HepG2 (cell line): ENCODE data around the gene RASAL3. TPM values are rescaled to one million over a fixed set of nuclear protein-coding genes. Genes with fewer than 3 reads are reported as not detected.

Source experiments
- JUN ChIP-seq: sonication (generic); formaldehyde crosslinking; IDR thresholded peaks from 2 replicates; pipeline ENCODE4 v1.4.0; 2020; ENCODE audit warnings: mild to moderate bottlenecking, missing genetic modification reagents
- MXI1 ChIP-seq: IDR thresholded peaks from 3 replicates; pipeline ENCODE4 v1.6.1; 2012; ENCODE audit warnings: low read depth, low read length, inconsistent platforms, borderline replicate concordance
- SP140L ChIP-seq: sonication (generic); formaldehyde crosslinking; IDR thresholded peaks from 2 replicates; pipeline ENCODE4 v1.4.0; 2020; ENCODE audit warnings: missing genetic modification reagents, borderline replicate concordance
- TGIF2 ChIP-seq: IDR thresholded peaks from 2 replicates; pipeline ENCODE4 v1.6.1; 2016; ENCODE audit warnings: control low read depth, missing compliant biosample characterization
- ZBTB21 ChIP-seq: sonication (generic); formaldehyde crosslinking; IDR thresholded peaks from 2 replicates; pipeline ENCODE4 v1.4.0; 2020; ENCODE audit warnings: missing genetic modification reagents
- ZNF326 ChIP-seq: sonication (generic); formaldehyde crosslinking; IDR thresholded peaks from 2 replicates; pipeline ENCODE4 v1.4.0; 2020; ENCODE audit warnings: missing genetic modification reagents, borderline replicate concordance
- ZNF891 ChIP-seq: sonication (generic); formaldehyde crosslinking; IDR thresholded peaks from 2 replicates; pipeline ENCODE4 v1.5.0; 2020; ENCODE audit warnings: mild to moderate bottlenecking, missing genetic modification reagents
- polyA plus RNA-seq, 8 experiments: library from polyadenylated mRNA; depleted of rRNA in 3 of 8; stranded (reverse) in 7 of 8; unstranded in 1 of 8; fragments of >200 nt; fragmentation: Illumina TruSeq in 4 of 8; extraction: Trizol in 4 of 8; gene quantifications; 2 replicates each; pipeline versions ENCODE4 v1.2.1 to v1.2.3, GENCODE V29; 2011 to 2016; ENCODE audit warnings: low read depth in 4 of 8, missing spikeins in 1 of 8, mixed read lengths in 1 of 8; ENCODE audit not compliant: insufficient read depth in 1 of 8
- total RNA-seq, 5 experiments: library from RNA; depleted of rRNA; stranded (reverse); fragments of >200 nt; fragmentation: Illumina TruSeq; extraction: Trizol; gene quantifications; 2 replicates each; pipeline ENCODE4 v1.2.3, GENCODE V29; 2016; ENCODE audit warnings: low read depth in 1 of 5
- TF ChIP-seq, protein P1 (sequence below): sonication (generic); formaldehyde crosslinking; IDR thresholded peaks from 2 replicates; pipeline ENCODE4 v1.4.0; 2020; ENCODE audit warnings: missing genetic modification reagents, borderline replicate concordance
- TF ChIP-seq, protein P2 (sequence below): sonication (generic); formaldehyde crosslinking; IDR thresholded peaks from 2 replicates; pipeline ENCODE4 v1.9.0; 2021; ENCODE audit warnings: missing genetic modification reagents, borderline replicate concordance
- TF ChIP-seq, protein P3 (sequence below): IDR thresholded peaks from 2 replicates; pipeline ENCODE4 v1.6.1; 2018; ENCODE audit warnings: missing genetic modification reagents, mild to moderate bottlenecking, missing compliant biosample characterization
- TF ChIP-seq, protein P4 (sequence below): sonication (generic); formaldehyde crosslinking; IDR thresholded peaks from 2 replicates; pipeline ENCODE4 v1.4.0; 2020; ENCODE audit warnings: missing genetic modification reagents
- TF ChIP-seq, protein P5 (sequence below): sonication (generic); formaldehyde crosslinking; IDR thresholded peaks from 2 replicates; pipeline ENCODE4 v1.4.0; 2020; ENCODE audit warnings: missing genetic modification reagents

The RASAL3 gene
- total and polyA plus RNA-seq, 2 of the 13 experiments (the other 11 are each of a cell fraction or from before 2014, with no cell fraction given), result not detected

DNA sequence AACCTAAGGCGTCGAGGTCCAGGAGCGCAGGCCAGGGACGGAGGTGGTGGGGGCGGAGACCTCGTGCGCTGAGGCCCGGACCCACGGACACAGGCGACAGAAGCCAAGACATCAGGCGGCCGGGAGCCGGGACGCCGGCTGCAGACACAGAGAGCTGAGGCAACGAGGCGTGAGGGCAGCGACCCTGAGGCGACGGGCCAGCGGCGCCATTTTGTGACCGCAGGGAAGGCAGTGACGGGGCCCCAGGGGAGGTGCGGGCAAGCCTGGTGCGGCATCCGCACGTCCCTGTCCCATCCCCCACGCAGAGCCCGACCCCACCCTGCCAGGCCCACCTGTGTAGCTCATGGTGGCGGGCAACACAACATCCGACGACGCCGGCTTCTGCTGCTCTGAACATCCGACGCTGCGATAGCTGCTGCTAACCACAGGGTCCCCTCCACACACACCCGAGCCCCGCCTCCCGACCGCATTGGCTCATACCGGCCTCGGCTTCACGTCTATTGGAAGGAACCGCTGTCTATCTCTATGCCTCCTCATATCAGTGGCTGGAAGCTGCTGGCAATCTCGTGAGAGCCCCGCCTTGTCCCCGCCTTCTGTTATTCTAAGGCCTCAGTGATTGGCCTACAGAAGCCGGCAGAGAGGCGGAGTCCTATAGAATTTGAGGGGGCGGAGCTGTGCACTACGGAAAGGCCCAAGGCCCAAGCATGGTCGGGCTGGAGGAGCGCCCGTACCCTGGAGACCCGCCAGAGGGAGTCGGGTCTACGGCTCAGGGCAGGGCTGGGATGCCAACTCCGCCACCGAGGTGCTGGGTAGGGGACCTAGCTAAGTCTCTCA, 45.5 kb downstream of the RASAL3 start, which contains the start of gene AKAP8L (continued):
- peak; percentile 74; the same call in 1 of the 3 replicates for TF ChIP-seq MXI1
- TF ChIP-seq, protein P1, sequence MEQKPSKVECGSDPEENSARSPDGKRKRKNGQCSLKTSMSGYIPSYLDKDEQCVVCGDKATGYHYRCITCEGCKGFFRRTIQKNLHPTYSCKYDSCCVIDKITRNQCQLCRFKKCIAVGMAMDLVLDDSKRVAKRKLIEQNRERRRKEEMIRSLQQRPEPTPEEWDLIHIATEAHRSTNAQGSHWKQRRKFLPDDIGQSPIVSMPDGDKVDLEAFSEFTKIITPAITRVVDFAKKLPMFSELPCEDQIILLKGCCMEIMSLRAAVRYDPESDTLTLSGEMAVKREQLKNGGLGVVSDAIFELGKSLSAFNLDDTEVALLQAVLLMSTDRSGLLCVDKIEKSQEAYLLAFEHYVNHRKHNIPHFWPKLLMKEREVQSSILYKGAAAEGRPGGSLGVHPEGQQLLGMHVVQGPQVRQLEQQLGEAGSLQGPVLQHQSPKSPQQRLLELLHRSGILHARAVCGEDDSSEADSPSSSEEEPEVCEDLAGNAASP (CRISPR knock-in tag), result no peak
- TF ChIP-seq TGIF2 (CRISPR knock-in tag), result no peak
- TF ChIP-seq, protein P2, sequence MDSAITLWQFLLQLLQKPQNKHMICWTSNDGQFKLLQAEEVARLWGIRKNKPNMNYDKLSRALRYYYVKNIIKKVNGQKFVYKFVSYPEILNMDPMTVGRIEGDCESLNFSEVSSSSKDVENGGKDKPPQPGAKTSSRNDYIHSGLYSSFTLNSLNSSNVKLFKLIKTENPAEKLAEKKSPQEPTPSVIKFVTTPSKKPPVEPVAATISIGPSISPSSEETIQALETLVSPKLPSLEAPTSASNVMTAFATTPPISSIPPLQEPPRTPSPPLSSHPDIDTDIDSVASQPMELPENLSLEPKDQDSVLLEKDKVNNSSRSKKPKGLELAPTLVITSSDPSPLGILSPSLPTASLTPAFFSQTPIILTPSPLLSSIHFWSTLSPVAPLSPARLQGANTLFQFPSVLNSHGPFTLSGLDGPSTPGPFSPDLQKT, result 0 out of 2 replicates have a peak, but pooled peaks have one; percentile 47
- no peak for TF ChIP-seq SP140L (CRISPR knock-in tag)
- no peak for TF ChIP-seq ZBTB21 (CRISPR knock-in tag)
- TF ChIP-seq, protein P3, sequence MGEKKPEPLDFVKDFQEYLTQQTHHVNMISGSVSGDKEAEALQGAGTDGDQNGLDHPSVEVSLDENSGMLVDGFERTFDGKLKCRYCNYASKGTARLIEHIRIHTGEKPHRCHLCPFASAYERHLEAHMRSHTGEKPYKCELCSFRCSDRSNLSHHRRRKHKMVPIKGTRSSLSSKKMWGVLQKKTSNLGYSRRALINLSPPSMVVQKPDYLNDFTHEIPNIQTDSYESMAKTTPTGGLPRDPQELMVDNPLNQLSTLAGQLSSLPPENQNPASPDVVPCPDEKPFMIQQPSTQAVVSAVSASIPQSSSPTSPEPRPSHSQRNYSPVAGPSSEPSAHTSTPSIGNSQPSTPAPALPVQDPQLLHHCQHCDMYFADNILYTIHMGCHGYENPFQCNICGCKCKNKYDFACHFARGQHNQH (CRISPR knock-in tag), result peak; percentile 78; the same call in 1 of the 2 replicates
- TF ChIP-seq, protein P4, sequence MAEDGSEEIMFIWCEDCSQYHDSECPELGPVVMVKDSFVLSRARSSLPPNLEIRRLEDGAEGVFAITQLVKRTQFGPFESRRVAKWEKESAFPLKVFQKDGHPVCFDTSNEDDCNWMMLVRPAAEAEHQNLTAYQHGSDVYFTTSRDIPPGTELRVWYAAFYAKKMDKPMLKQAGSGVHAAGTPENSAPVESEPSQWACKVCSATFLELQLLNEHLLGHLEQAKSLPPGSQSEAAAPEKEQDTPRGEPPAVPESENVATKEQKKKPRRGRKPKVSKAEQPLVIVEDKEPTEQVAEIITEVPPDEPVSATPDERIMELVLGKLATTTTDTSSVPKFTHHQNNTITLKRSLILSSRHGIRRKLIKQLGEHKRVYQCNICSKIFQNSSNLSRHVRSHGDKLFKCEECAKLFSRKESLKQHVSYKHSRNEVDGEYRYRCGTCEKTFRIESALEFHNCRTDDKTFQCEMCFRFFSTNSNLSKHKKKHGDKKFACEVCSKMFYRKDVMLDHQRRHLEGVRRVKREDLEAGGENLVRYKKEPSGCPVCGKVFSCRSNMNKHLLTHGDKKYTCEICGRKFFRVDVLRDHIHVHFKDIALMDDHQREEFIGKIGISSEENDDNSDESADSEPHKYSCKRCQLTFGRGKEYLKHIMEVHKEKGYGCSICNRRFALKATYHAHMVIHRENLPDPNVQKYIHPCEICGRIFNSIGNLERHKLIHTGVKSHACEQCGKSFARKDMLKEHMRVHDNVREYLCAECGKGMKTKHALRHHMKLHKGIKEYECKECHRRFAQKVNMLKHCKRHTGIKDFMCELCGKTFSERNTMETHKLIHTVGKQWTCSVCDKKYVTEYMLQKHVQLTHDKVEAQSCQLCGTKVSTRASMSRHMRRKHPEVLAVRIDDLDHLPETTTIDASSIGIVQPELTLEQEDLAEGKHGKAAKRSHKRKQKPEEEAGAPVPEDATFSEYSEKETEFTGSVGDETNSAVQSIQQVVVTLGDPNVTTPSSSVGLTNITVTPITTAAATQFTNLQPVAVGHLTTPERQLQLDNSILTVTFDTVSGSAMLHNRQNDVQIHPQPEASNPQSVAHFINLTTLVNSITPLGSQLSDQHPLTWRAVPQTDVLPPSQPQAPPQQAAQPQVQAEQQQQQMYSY, result 0 out of 2 replicates have a peak, but pooled peaks have one; percentile 28
- TF ChIP-seq, protein P5, sequence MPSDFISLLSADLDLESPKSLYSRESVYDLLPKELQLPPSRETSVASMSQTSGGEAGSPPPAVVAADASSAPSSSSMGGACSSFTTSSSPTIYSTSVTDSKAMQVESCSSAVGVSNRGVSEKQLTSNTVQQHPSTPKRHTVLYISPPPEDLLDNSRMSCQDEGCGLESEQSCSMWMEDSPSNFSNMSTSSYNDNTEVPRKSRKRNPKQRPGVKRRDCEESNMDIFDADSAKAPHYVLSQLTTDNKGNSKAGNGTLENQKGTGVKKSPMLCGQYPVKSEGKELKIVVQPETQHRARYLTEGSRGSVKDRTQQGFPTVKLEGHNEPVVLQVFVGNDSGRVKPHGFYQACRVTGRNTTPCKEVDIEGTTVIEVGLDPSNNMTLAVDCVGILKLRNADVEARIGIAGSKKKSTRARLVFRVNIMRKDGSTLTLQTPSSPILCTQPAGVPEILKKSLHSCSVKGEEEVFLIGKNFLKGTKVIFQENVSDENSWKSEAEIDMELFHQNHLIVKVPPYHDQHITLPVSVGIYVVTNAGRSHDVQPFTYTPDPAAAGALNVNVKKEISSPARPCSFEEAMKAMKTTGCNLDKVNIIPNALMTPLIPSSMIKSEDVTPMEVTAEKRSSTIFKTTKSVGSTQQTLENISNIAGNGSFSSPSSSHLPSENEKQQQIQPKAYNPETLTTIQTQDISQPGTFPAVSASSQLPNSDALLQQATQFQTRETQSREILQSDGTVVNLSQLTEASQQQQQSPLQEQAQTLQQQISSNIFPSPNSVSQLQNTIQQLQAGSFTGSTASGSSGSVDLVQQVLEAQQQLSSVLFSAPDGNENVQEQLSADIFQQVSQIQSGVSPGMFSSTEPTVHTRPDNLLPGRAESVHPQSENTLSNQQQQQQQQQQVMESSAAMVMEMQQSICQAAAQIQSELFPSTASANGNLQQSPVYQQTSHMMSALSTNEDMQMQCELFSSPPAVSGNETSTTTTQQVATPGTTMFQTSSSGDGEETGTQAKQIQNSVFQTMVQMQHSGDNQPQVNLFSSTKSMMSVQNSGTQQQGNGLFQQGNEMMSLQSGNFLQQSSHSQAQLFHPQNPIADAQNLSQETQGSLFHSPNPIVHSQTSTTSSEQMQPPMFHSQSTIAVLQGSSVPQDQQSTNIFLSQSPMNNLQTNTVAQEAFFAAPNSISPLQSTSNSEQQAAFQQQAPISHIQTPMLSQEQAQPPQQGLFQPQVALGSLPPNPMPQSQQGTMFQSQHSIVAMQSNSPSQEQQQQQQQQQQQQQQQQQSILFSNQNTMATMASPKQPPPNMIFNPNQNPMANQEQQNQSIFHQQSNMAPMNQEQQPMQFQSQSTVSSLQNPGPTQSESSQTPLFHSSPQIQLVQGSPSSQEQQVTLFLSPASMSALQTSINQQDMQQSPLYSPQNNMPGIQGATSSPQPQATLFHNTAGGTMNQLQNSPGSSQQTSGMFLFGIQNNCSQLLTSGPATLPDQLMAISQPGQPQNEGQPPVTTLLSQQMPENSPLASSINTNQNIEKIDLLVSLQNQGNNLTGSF (CRISPR knock-in tag), result peak; percentile 60; the same call in 1 of the 2 replicates
- no peak for TF ChIP-seq JUN (CRISPR knock-in tag)
- TF ChIP-seq ZNF326 (CRISPR knock-in tag), result peak; percentile 93
- peak; percentile 71 for TF ChIP-seq ZNF891
